HCT116 (cell line): ENCODE results near the gene CNTROB.

Experiments
- ATF3 ChIP-seq: IDR thresholded peaks from 2 replicates; pipeline ENCODE4 v1.6.1; 2012
- CBX3 ChIP-seq: IDR thresholded peaks from 2 replicates; pipeline ENCODE4 v1.6.1; 2012; ENCODE audit warnings: low read depth
- CEBPB ChIP-seq: IDR thresholded peaks from 2 replicates; pipeline ENCODE4 v1.6.1; 2012; ENCODE audit warnings: low read depth
- CTCF ChIP-seq, 3 experiments: fragments of 200-600 bp in 1 of 3; sonication (generic) in 1 of 3; IDR thresholded peaks in 2 of 3; conservative IDR thresholded peaks in 1 of 3; 2 replicates each; pipeline ENCODE4 v1.5.1; 2012 to 2017; ENCODE audit warnings: low read depth in 2 of 3, low read length in 2 of 3, antibody characterized with exemption in 1 of 3, borderline replicate concordance in 1 of 3, control low read depth in 1 of 3, mild to moderate bottlenecking in 1 of 3, mixed read lengths in 1 of 3, mixed run types in 1 of 3, moderate library complexity in 1 of 3; ENCODE audit not compliant: insufficient read depth in 1 of 3
- EGR1 ChIP-seq: IDR thresholded peaks from 2 replicates; pipeline ENCODE4 v1.6.1; 2012; ENCODE audit warnings: low read depth
- EZH2 ChIP-seq: fragments of 200-600 bp; sonication (generic); IDR thresholded peaks from 2 replicates; pipeline ENCODE4 v1.6.1; 2017; ENCODE audit warnings: antibody characterized with exemption, mixed run types
- POLR2A ChIP-seq: IDR thresholded peaks from 2 replicates; pipeline ENCODE4 v1.7.0; 2011; ENCODE audit warnings: borderline replicate concordance; ENCODE audit not compliant: insufficient read depth, insufficient read length; ENCODE audit errors: extremely low read depth
- REST ChIP-seq: IDR thresholded peaks from 2 replicates; pipeline ENCODE4 v1.6.1; 2012; ENCODE audit warnings: low read depth
- SP1 ChIP-seq: IDR thresholded peaks from 2 replicates; pipeline ENCODE4 v1.6.1; 2012; ENCODE audit warnings: low read depth
- YY1 ChIP-seq: IDR thresholded peaks from 2 replicates; pipeline ENCODE4 v1.6.1; 2011; ENCODE audit warnings: low read length, low read depth, moderate library complexity, mild to moderate bottlenecking; ENCODE audit not compliant: insufficient replicate concordance; ENCODE audit errors: extremely low read depth

- TF ChIP-seq EZH2 (no peak), CTCF (IDR thresholded peaks at IDR 0.05 in 2 of 3, conservative IDR thresholded peaks at IDR 0.05 in 1 of 3; ENCODE audit: borderline replicate concordance in 1 of 3, insufficient read depth in 1 of 3, low read depth in 2 of 3, low read length in 2 of 3) (no peak), POLR2A (no peak), SP1 (no peak), ATF3 (no peak), CBX3 (no peak), REST (no peak), CEBPB (no peak), EGR1 (no peak), YY1 (no peak)
Observed at GRCh38 chr17:7886227-7887037, 45.6 kb upstream of the CNTROB start.
